ENCODE measurements around the gene SAFB. TPM values are rescaled to one million over a fixed set of nuclear protein-coding genes. Genes with fewer than 3 reads are reported as not detected.

SAFB gene
- total RNA-seq, 1 experiment from 2014 or later, result 143 TPM

- POLR2A ChIA-PET, result no interaction called here
- Histone ChIP-seq H3K79me2 (ENCODE audit: insufficient read depth, low read length) (0 out of 2 replicates have a peak, but pooled peaks cover 3% of the 10 kb centered on the region), H2AFZ (ENCODE audit: low read depth, low read length, poor library complexity, severe bottlenecking) (no peak overlapping the region), H3K27me3 (ENCODE audit: insufficient read depth, low read length) (no peaks in the 10 kb centered on the region), H4K20me1 (ENCODE audit: insufficient read depth) (no peaks in the 10 kb centered on the region), H3K4me1 (ENCODE audit: control insufficient read depth in 1 of 2, insufficient read depth in 2 of 2, low read length in 2 of 2) (no peaks in the 10 kb centered on the region), H3K4me2 (ENCODE audit: low read length) (no peak overlapping the region), H3K9me2 (ENCODE audit: insufficient read depth) (no peaks in the 10 kb centered on the region), H3K9me3 (ENCODE audit: control insufficient read depth in 1 of 2, insufficient read depth in 1 of 2, low read depth in 1 of 2, low read length in 2 of 2) (no peaks in the 10 kb centered on the region), H3K9ac (ENCODE audit: low read length) (no peak overlapping the region), H3K27ac (ENCODE audit: low read depth, low read length) (no peak overlapping the region), H3K36me3 (ENCODE audit: control insufficient read depth in 1 of 2, insufficient read depth in 2 of 2, low read length in 2 of 2) (peaks cover 29 to 41% of the 10 kb centered on the region in 2 experiments; a peak in 3 of 4 replicates), H3K4me3 (replicated peaks in 1 of 2; ENCODE audit: low read depth in 1 of 2, low read length in 2 of 2) (no peak overlapping the region)
- CTCF ChIA-PET, result no interaction called here
- intact Hi-C loops (cut with micrococcal nuclease), result no loop called here
- ATAC-seq, result no peak
- RAD21 ChIA-PET (ENCODE audit: low non-redundant PET in 1 of 2, low total read pairs in 2 of 2, uncharacterized antibody in 2 of 2, unreplicated experiment in 2 of 2), result no interaction called here
- DNase-seq (ENCODE audit: low read depth, low spot score), result no peak
- TF ChIP-seq JUND (IDR thresholded peaks at IDR 0.05), result no peak
- no peak for TF ChIP-seq CEBPB (IDR thresholded peaks at IDR 0.05; ENCODE audit: low read depth)
- no peak for TF ChIP-seq REST (IDR thresholded peaks at IDR 0.05; ENCODE audit: low read depth)
- TF ChIP-seq YY1 (IDR thresholded peaks at IDR 0.05; ENCODE audit: extremely low read depth, insufficient replicate concordance, low read depth, low read length), result no peak
- TF ChIP-seq MAX (IDR thresholded peaks at IDR 0.05), result no peak
- TF ChIP-seq ELF1 (IDR thresholded peaks at IDR 0.05; ENCODE audit: borderline replicate concordance, low read depth), result no peak
- TF ChIP-seq ZFX (IDR thresholded peaks at IDR 0.05), result no peak
- no peak for TF ChIP-seq ATF3 (IDR thresholded peaks at IDR 0.05)
- TF ChIP-seq EGR1 (IDR thresholded peaks at IDR 0.05; ENCODE audit: low read depth), result no peak
- no peak for TF ChIP-seq FOSL1 (IDR thresholded peaks at IDR 0.05; ENCODE audit: low read depth)
- no peak for TF ChIP-seq EZH2phosphoT487 (IDR thresholded peaks at IDR 0.05; ENCODE audit: borderline replicate concordance)
- TF ChIP-seq SIN3A (IDR thresholded peaks at IDR 0.05; ENCODE audit: low read depth), result no peak
- no peak for TF ChIP-seq POLR2A (IDR thresholded peaks at IDR 0.05; ENCODE audit: borderline replicate concordance, extremely low read depth, insufficient read depth, insufficient read length)
- no peak for TF ChIP-seq EZH2 (IDR thresholded peaks at IDR 0.05)
- TF ChIP-seq CBX3 (IDR thresholded peaks at IDR 0.05; ENCODE audit: low read depth), result no peak
- no peak for TF ChIP-seq ZBTB33 (IDR thresholded peaks at IDR 0.05; ENCODE audit: extremely low read depth, insufficient replicate concordance, low read length)
- no peak for TF ChIP-seq ZNF274 (IDR thresholded peaks at IDR 0.05; ENCODE audit: low read depth, low read length)
- TF ChIP-seq TCF7L2 (IDR thresholded peaks at IDR 0.05; ENCODE audit: borderline replicate concordance, extremely low read depth, insufficient read depth, insufficient read length), result no peak
- TF ChIP-seq RAD21 (IDR thresholded peaks at IDR 0.05; ENCODE audit: low read depth), result no peak
- no peak for TF ChIP-seq CTCF (IDR thresholded peaks at IDR 0.05 in 2 of 3, conservative IDR thresholded peaks at IDR 0.05 in 1 of 3; ENCODE audit: borderline replicate concordance in 1 of 3, insufficient read depth in 1 of 3, low read depth in 2 of 3, low read length in 2 of 3)
- BruUV-seq (replicated peaks), result no TSS peak
These were observed 35.2 kb upstream of the SAFB start for GRCh38 chr19:5587661-5588060.
